Cardiac muscle cell (in vitro differentiated cells and primary cell): ENCODE data around the gene ZNF683. TPM values are rescaled to one million over a fixed set of nuclear protein-coding genes. Genes with fewer than 3 reads are reported as not detected.

Experiments
- DNase-seq, 2 donors: peaks; one replicate each; pipeline versions ENCODE4 v3.0.0 to v3.0.0-alpha.2; 2010 to 2017; ENCODE audit warnings: low read depth in 1 of 2, low spot score in 1 of 2
- H3K27ac ChIP-seq: fragments of 200-600 bp; sonication (generic); 2 replicates; pipeline ENCODE4 v1.5.1; 2016
- H3K27me3 ChIP-seq: fragments of 200-600 bp; sonication (generic); 2 replicates; pipeline ENCODE4 v1.6.0; 2016; ENCODE audit warnings: control low read depth
- H3K36me3 ChIP-seq: fragments of 200-600 bp; sonication (generic); 2 replicates; pipeline ENCODE4 v1.5.1; 2016; ENCODE audit warnings: control low read depth
- H3K4me1 ChIP-seq: fragments of 200-600 bp; sonication (generic); 2 replicates; pipeline ENCODE4 v1.8.1; 2017; ENCODE audit warnings: low read depth, mild to moderate bottlenecking, mixed run types
- H3K4me3 ChIP-seq: fragments of 200-600 bp; sonication (generic); 2 replicates; pipeline ENCODE4 v1.5.1; 2016; ENCODE audit warnings: mild to moderate bottlenecking
- H3K9me3 ChIP-seq: fragments of 200-600 bp; sonication (generic); 2 replicates; pipeline ENCODE4 v1.5.1; 2017; ENCODE audit warnings: low read depth, mild to moderate bottlenecking, control low read depth
- polyA plus RNA-seq: library from polyadenylated mRNA; unstranded; fragments of >200 nt; fragmentation: Nextera tagmentation; extraction: Ambion mirVana; gene quantifications from 2 replicates; pipeline ENCODE4 v1.2.1, GENCODE V29; 2016
- total RNA-seq: library from RNA; depleted of rRNA; stranded (reverse); fragments of >200 nt; gene quantifications from 2 replicates; pipeline ENCODE4 v1.2.3, GENCODE V29; 2016
- TF ChIP-seq, protein P1 (sequence below): IDR thresholded peaks from 2 replicates; pipeline ENCODE4 v1.5.1; 2012; ENCODE audit warnings: low read depth, mild to moderate bottlenecking, low read length

Gene ZNF683
- total and polyA plus RNA-seq, 2 experiments from 2014 or later = not detected

DNA sequence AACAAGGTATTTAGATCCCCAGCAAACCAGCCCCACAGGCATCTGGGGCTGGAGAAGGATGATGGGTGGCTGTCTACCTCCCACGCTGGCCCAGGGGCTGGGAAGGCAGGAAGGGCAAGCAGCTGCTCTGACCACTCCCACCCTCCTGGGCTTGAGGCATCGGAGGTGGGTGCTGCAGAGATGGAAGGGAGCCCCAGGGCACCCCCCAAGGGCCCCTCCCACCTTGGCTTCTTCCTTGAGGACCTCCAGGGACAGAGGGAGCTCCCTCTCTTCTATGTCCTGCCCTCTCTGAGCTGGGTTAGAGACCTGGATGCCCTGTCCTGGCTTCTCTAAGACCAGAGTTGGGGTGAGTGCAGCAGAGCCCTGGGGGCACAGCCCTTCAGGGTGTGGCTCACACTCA, 51.7 kb downstream of the ZNF683 start:
- H3K9me3 ChIP-seq = no peaks in the 10 kb centered on the region
- H3K4me3 ChIP-seq = no peak overlapping the region
- H3K4me1 ChIP-seq = no peaks in the 10 kb centered on the region
- H3K36me3 ChIP-seq = no peaks in the 10 kb centered on the region
- no peak overlapping the region for H3K27ac ChIP-seq
- DNase-seq = no peak
- TF ChIP-seq, protein P1, sequence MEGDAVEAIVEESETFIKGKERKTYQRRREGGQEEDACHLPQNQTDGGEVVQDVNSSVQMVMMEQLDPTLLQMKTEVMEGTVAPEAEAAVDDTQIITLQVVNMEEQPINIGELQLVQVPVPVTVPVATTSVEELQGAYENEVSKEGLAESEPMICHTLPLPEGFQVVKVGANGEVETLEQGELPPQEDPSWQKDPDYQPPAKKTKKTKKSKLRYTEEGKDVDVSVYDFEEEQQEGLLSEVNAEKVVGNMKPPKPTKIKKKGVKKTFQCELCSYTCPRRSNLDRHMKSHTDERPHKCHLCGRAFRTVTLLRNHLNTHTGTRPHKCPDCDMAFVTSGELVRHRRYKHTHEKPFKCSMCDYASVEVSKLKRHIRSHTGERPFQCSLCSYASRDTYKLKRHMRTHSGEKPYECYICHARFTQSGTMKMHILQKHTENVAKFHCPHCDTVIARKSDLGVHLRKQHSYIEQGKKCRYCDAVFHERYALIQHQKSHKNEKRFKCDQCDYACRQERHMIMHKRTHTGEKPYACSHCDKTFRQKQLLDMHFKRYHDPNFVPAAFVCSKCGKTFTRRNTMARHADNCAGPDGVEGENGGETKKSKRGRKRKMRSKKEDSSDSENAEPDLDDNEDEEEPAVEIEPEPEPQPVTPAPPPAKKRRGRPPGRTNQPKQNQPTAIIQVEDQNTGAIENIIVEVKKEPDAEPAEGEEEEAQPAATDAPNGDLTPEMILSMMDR = no peak
- H3K27me3 ChIP-seq = no peaks in the 10 kb centered on the region

DNA sequence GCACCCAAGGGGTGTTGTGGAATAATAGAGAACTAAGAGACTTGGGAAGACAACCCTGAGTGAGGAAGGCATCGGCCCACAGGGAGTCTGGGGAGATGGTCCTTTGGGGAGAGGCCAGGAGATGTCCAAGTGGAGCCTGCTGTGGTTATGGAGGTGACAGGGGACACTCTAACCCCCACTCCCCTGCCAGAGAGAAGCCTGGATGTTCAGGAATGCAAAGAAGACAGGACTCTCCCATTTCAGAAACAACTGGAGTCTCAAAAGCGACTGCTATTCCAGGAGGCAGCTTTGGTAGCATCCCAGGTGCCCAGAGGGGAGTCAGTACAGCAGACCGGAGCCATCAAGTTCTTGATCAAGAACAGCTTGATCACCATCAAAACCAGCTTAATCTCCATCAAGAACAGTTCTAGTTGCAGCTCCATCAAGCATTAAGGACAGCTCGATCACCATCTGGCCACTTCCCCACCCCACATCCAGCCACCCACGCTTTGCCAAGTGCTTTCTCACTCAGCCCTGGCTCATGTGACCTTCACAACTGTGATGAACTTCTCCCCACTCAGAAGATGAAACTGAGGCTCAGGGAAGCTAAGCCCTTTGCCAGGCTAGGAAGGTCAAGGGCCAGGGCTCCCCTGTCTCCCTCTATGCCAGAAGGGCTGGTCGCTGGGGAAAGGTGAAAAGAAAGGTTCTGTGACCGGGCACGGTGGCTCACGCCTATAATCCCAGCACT, 54.0 kb downstream of the ZNF683 start:
- no peaks in the 10 kb centered on the region for H3K4me1 ChIP-seq
- no peaks in the 10 kb centered on the region for H3K27me3 ChIP-seq
- H3K27ac ChIP-seq = no peak overlapping the region
- H3K9me3 ChIP-seq = no peaks in the 10 kb centered on the region
- H3K4me3 ChIP-seq = no peak overlapping the region
- no peaks in the 10 kb centered on the region for H3K36me3 ChIP-seq
- no peak for DNase-seq
- TF ChIP-seq, protein P1 = no peak

DNA sequence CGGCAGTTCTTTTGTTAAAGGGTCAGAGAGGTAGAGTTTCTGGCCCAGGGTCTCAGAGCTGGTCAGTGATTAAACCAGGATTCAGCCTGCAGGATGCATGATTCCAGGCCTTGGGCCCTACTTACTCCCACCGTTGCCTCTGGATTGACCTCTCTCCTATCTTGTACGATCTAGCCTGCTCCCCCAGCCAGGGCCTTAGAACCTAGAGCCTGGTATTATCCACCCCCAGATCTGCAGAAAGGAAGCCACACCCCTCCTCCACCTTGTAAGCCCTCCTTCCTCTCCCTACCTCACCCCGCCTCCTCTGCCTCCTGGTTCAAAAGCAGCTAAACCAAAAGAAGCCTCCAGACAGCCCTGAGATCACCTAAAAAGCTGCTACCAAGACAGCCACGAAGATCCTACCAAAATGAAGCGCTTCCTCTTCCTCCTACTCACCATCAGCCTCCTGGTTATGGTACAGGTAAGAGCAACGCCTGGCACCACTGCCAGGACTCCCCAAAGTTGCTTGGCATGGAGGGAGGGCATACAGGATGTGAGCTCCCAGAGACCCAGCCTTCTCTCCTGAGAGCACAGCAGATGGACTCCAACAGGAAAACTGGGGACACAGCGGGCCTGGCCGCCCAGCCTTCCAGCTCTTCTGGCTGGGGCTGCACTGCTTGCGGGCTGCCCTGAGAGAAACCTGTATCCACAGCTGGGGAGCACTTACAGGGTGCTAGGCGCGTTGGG, 54.8 kb downstream of the ZNF683 start, which contains the start of gene CD52:
Gene CD52, plus strand, starts transcription at position 347 of the 726 bp plus-strand sequence. Its CDS starts 60 bp downstream, at position 407.
- Histone ChIP-seq H3K27me3 (no peaks in the 10 kb centered on the region), H3K27ac (no peak within 1 kb of the TSS), H3K36me3 (no peaks in the 10 kb centered on the region), H3K4me3 (no peak within 1 kb of the TSS), H3K4me1 (no peaks in the 10 kb centered on the region), H3K9me3 (no peaks in the 10 kb centered on the region)
- TF ChIP-seq, protein P1 = no peak
- DNase-seq = no peak

DNA sequence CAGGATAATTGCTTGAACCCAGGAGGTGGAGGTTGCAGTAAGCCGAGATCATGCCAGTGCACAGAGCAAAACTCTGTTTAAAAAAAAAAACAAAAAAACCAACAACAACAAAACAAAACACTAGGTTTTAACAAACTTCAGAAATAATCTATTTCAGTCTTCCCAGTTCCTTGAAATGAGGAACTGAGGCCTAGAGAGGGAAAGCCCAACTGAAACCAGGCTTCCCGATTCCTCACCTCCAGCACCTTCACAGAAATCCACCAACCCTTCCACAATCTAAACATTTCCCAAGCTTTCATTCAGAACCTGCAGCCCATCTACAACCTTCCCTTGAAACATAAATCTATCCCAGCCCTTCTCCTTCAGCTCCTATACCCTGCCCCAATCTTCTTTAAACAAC, 55.4 kb downstream of the ZNF683 start:
- no peaks in the 10 kb centered on the region for H3K9me3 ChIP-seq
- TF ChIP-seq, protein P1 = no peak
- H3K4me1 ChIP-seq = no peaks in the 10 kb centered on the region
- no peak overlapping the region for H3K27ac ChIP-seq
- no peak for DNase-seq
- H3K27me3 ChIP-seq = no peaks in the 10 kb centered on the region
- H3K36me3 ChIP-seq = no peaks in the 10 kb centered on the region
- no peak overlapping the region for H3K4me3 ChIP-seq

DNA sequence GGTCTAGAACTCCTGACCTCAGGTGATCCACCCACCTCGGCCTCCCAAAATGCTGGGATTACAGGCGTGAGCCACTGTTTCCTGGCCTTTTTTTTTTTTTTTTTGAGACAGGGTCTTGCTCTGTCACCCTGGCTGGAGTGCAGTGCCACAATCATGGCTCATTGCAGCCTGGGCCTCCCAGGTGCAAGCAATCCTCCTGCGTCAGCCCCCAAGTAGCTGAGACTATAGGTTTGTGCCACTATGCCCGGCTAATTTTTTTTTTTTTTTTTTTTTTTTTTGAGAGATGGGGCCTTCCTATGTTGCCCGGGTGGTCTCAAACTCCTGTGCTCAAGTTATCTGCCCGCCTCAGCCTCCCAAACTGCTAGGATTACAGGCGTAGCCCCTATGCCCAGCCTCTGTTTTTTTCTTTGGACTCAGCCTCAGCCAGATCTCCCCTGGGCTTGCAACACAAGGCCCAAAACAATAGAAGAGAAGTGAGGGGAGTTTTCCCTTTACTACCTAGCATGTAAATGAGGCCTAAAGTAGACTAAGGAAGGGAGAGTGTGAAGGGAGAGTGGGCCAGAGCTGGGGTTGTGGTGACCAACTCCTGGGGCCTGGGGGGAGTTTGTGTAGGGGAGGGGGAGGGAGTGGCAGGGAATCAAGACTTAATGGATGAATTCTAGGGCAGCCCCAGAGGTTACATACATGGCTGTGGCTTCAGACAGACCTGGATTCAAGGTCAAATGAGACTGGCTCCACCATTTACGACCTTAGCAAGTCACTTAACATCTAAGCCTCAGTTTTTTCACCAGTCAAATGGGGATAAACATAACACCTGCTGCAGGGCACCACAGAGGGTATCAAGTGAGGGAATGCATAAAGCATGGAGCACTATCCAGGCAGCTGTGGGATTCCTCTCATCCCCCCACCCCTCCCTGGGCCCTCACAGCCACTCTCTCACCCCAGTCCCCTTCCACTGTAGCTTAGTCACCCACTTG, 56.4 kb downstream of the ZNF683 start:
- Histone ChIP-seq H3K27me3 (no peaks in the 10 kb centered on the region), H3K27ac (no peak overlapping the region), H3K4me1 (no peaks in the 10 kb centered on the region), H3K36me3 (no peaks in the 10 kb centered on the region), H3K9me3 (no peaks in the 10 kb centered on the region), H3K4me3 (no peak overlapping the region)
- no peak for DNase-seq
- TF ChIP-seq, protein P1 = no peak
